Heart left ventricle (tissue), 16 donors: ENCODE data around the gene HP1BP3. TPM values are rescaled to one million over a fixed set of nuclear protein-coding genes. Genes with fewer than 3 reads are reported as not detected.

ENCODE experiments used
- ATAC-seq, 4 donors: fragments of 200-7000 bp; cut with Tn5 transposase; one replicate each; pipeline ENCODE4 v1.9.1; 2020 to 2022; ENCODE audit warnings: moderate library complexity in 4 of 4, mild to moderate bottlenecking in 3 of 4, moderate number of reproducible peaks in 1 of 4
- DNase-seq, 5 donors: peaks; one replicate each; pipeline ENCODE4 v3.0.0-alpha.2; 2020
- H3K27ac ChIP-seq, 12 donors: fragments of 200-600 bp; sonication (generic) in 4 of 12; one replicate each; pipeline versions ENCODE4 v1.5.0 to v1.8.0; 2016 to 2022; ENCODE audit warnings: mild to moderate bottlenecking in 2 of 12
- H3K27me3 ChIP-seq, 9 donors: fragments of 200-600 bp; sonication (generic) in 2 of 9; one replicate each; pipeline versions ENCODE4 v1.5.1 to v1.8.0; 2016 to 2022; ENCODE audit warnings: mild to moderate bottlenecking in 3 of 9
- H3K36me3 ChIP-seq, 9 donors: fragments of 200-600 bp; sonication (generic) in 2 of 9; one replicate each; pipeline versions ENCODE4 v1.5.0 to v1.8.0; 2018 to 2022; ENCODE audit warnings: mild to moderate bottlenecking in 2 of 9
- H3K4me1 ChIP-seq, 12 donors: fragments of 200-600 bp; sonication (generic) in 4 of 12; one replicate each; pipeline versions ENCODE4 v1.5.0 to v1.8.0; 2016 to 2022; ENCODE audit warnings: mild to moderate bottlenecking in 3 of 12
- H3K4me3 ChIP-seq, 12 donors: fragments of 200-600 bp; sonication (generic) in 4 of 12; one replicate each; pipeline versions ENCODE4 v1.5.0 to v1.8.0; 2017 to 2022; ENCODE audit warnings: mild to moderate bottlenecking in 9 of 12, moderate library complexity in 4 of 12
- H3K9me3 ChIP-seq, 12 donors: fragments of 200-600 bp; sonication (generic) in 4 of 12; one replicate each; pipeline versions ENCODE4 v1.5.0 to v1.8.0; 2016 to 2022; ENCODE audit warnings: mild to moderate bottlenecking in 1 of 12
- CTCF ChIP-seq, 12 donors: fragments of 200-600 bp; sonication (generic) in 4 of 12; IDR thresholded peaks; one replicate each; pipeline versions ENCODE4 v1.5.0 to v1.8.0; 2018 to 2022; ENCODE audit warnings: antibody characterized with exemption in 12 of 12, mild to moderate bottlenecking in 5 of 12
- POLR2A ChIP-seq, 2 donors: fragments of 450-650 bp; IDR thresholded peaks; one replicate each; pipeline ENCODE4 v1.6.1; 2017; ENCODE audit warnings: antibody characterized with exemption in 2 of 2, mild to moderate bottlenecking in 2 of 2, moderate library complexity in 2 of 2
- WGBS, 4 donors: extraction: QIAGEN DNeasy Blood & Tissue Kit in 2 of 4; methylation state at CpG; one replicate each; pipeline versions ENCODE4 v1.1.5 to v1.1.7; 2013 to 2018; 5-methylcytosine and 5-hydroxymethylcytosine counted together
- intact Hi-C, 10 donors: fragments of 100-400 bp; cut with DNase I; formaldehyde crosslinking; loops; one replicate each; pipeline versions ENCODE4 v1.11.1 to v1.14.2; 2022
- polyA plus RNA-seq, 2 donors: library from polyadenylated mRNA; stranded (reverse); fragments of 200-250 nt; gene quantifications; one replicate each; pipeline ENCODE4 v1.2.3, GENCODE V29; 2013
- total RNA-seq, 9 donors: library from RNA; depleted of rRNA in 2 of 9; stranded (reverse); fragments of >200 nt in 2 of 9; fragmentation: NEBNext Ultra II Directional in 3 of 9; extraction: Animal tissue kit (Norgen Biotek cat#: 25700) in 3 of 9; gene quantifications; one replicate each; pipeline versions ENCODE4 v1.1.0 to v1.2.4, GENCODE V29; 2016 to 2023
- donor health status: ischemic (EF 13 %, LVEDD 7.1; RV severe dilation, severe dysfunction).
- donor health status: healthy with polysubstance abuse.
- donor health status: DM: no; HTN: yes; CAD: no.
- donor health status: DM: no; HTN: no; CAD: no.
- donor health status: ischemic (EF 25% LVEDD 6.9; RV normal size, moderate dysfunction).
- donor health status: ischemic (EF 25% LVEDD 5.7; RV mildly dilated, moderate dysfunction).
- donor health status: healthy.
- donor health status: DM: yes; HTN: yes; CAD: no.
- donor health status: ischemic (EF 35%, LVEDD 5.7; RV mildly dilated, moderate dysfunction).
- donor health status: nonischemic (EF 11% LVEDD 7.7; RV severe dilation, severe dysfunction).
- donor health status: DM: yes; HTN: yes; CAD: no.
- donor health status: PGD.
- donor health status: ischemic (EF 29% LVEDD 5.4; RV normal size, mild dysfunction).
- donor health status: nonischemic (EF 23%, LVEDD 6.1; RV moderate dilation, normal function).

Gene HP1BP3
- total and polyA plus RNA-seq, 11 donors: 37.9 to 152 (median 113) TPM

GRCh38 chr1:20702416-20702815 lies 84.7 kb downstream of the HP1BP3 start:
- TF ChIP-seq POLR2A (IDR thresholded peaks at IDR 0.05): no peak
- no peak for TF ChIP-seq CTCF (IDR thresholded peaks at IDR 0.05)
- Histone ChIP-seq H3K36me3 (no peaks in the 10 kb centered on the region), H3K4me3 (no peak overlapping the region), H3K4me1 (peaks cover 0 to 4% (median 0%) of the 10 kb centered on the region in 12 donors), H3K9me3 (no peaks in the 10 kb centered on the region), H3K27me3 (no peaks in the 10 kb centered on the region), H3K27ac (no peak overlapping the region)
- intact Hi-C loops: no loop called here
- ATAC-seq (peak in 1 of 4 donors; percentile 25), DNase-seq (no peak)
- 86 to 95% (median 91%) methylated on average over 1 of the region's 1 CpG for WGBS, 4 donors

GRCh38 chr1:20701847-20702246 lies 85.3 kb downstream of the HP1BP3 start:
- 88 to 94% (median 92%) methylated on average over 5 of the region's 5 CpGs for WGBS, 4 donors
- DNase-seq (no peak), ATAC-seq (no peak)
- no peaks in the 10 kb centered on the region for H3K27me3 ChIP-seq
- no peaks in the 10 kb centered on the region for H3K36me3 ChIP-seq
- H3K4me1 ChIP-seq: peaks cover 0 to 10% (median 4%) of the 10 kb centered on the region in 12 donors
- no peak for TF ChIP-seq CTCF (IDR thresholded peaks at IDR 0.05)
- TF ChIP-seq POLR2A (IDR thresholded peaks at IDR 0.05): no peak
- H3K9me3 ChIP-seq: no peaks in the 10 kb centered on the region
- H3K4me3 ChIP-seq: no peak overlapping the region
- intact Hi-C loops: no loop called here
- no peak overlapping the region for H3K27ac ChIP-seq

- Histone ChIP-seq H3K27ac (no peak overlapping the region), H3K4me3 (no peak overlapping the region), H3K27me3 (no peaks in the 10 kb centered on the region), H3K4me1 (peaks cover 0 to 12% (median 4%) of the 10 kb centered on the region in 12 donors), H3K36me3 (no peaks in the 10 kb centered on the region), H3K9me3 (no peaks in the 10 kb centered on the region)
- intact Hi-C loops: no loop called here
- 84 to 88% (median 87%) methylated on average over 9 of the region's 9 CpGs for whole genome bisulfite sequencing, 4 donors
- ATAC-seq: no peak
- no peak for DNase-seq
- TF ChIP-seq POLR2A (IDR thresholded peaks at IDR 0.05) (no peak), CTCF (IDR thresholded peaks at IDR 0.05) (no peak)
These were observed 85.7 kb downstream of the HP1BP3 start for GRCh38 chr1:20701446-20701845.

DNA sequence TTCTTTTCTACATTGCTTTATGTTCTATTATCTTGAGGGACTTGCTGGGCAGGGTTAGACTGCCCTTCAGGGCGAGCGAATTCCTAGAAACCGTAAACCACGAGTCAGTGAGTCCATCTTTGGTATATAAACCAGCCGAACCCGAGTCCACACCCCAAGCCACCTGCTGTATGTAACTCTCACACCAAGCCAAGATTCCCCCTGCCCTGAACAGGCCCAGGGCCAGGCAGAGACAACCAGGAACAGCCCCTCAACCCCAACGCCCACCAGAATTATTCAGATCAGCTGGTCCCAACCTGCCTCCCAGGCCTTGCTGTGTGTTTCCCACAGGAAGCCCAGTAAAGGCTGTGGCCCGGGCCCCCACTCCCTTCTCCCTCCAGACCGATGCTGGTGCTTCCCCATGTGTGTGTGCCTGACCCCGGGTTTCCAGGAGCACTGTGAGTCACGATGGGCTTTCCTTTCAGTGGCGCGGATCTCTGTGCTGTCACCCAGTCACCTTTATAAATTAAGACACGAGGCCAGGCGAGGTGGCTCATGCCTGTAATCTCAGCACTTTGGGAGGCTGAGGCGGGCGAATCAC lies 86.4 kb downstream of the HP1BP3 start:
- DNase-seq (peak in 1 of 5 donors; percentile 40), ATAC-seq (no peak)
- TF ChIP-seq CTCF (IDR thresholded peaks at IDR 0.05) (no peak), POLR2A (IDR thresholded peaks at IDR 0.05) (no peak)
- no peaks in the 10 kb centered on the region for H3K9me3 ChIP-seq
- intact Hi-C loops: no loop called here
- peaks cover 0 to 17% (median 5%) of the 10 kb centered on the region in 12 donors for H3K4me1 ChIP-seq
- H3K27me3 ChIP-seq: no peaks in the 10 kb centered on the region
- 86 to 93% (median 89%) methylated on average over 17 of the region's 17 CpGs for WGBS, 4 donors
- H3K4me3 ChIP-seq: no peak overlapping the region
- H3K36me3 ChIP-seq: no peaks in the 10 kb centered on the region
- no peak overlapping the region for H3K27ac ChIP-seq
